CD4-positive, alpha-beta T cell treated with Interleukin-6 for 4 hours (primary cell): ENCODE data around the gene PTPRG.
"Not testable (repeated sequence)": the region's sequence is repeated elsewhere in the genome, so short reads cannot be mapped to it uniquely, and the experiment has no call there.

Experiments
- DNase-seq: peaks from one replicate; pipeline ENCODE4 v3.0.0-alpha.2; 2020; ENCODE audit warnings: mixed read lengths

PTPRG gene

DNA sequence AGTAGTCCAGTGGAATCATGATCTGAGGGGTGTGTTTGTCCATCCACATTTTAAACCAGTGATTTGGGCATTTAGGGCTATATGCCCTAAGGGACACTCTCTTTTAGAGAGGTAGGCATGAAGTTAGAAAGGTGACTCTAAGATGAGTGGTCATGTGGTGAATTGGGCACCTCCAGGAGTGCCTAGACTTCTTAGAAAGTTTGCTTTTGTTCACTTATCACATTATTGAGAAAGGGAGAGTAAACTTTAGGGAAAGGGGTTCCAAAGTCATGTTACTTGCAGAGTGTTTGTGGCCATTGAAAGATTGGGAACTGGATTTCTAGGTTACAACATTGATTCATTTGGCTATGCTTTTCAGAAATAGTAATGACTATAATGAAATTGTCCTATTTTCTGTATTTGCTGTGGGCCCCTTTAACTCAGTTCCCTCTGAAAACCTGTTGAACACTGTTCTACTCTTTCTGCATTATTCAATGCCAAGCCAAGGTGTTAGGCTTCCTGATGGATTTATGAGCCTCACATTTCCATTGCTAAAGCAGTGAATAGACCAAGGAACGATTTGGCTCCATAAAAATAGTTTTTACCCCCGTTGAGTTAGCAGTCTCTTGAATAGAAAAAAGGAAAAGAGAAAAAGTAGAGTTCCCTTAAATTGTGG lies 169.3 kb downstream of the PTPRG start:
- no peak for DNase-seq

DNA sequence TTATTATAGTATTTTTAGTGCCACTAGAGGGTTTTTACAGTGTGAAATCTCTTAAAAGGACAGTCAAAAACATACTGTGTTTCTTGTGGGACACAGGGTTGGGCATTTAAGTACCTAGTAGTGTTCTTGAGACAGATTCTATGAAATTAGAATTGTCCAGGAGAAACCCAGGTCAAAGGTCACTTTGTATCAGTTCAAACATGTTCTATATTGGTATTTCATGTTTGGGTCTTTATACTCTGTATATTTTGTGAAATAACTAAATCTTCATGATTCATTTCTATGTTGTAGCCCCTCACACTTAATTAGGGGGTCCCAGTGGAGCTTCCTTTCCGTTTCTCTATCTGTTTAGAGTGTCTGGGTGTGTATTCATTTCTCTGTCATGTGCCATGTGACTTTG lies 171.6 kb downstream of the PTPRG start:
- DNase-seq: no peak

DNA sequence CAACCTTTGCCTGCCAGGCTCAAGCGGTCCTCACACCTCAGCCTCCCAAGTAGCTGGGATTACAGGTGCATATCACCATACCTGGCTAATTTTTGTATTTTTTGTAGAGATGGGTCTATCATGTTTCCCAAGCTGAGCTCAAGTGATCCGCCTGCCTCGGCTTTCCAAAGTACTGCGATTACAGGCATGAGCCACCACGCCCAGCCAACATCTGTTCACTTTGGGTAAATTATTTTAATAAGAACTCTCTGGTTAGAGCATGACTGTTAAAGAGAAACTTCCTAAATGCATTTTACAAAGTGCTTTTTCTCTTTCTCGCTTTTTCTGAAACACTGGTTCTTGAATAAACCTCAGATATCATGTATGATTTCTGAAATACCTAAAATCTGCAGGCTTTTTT lies 172.5 kb downstream of the PTPRG start:
- DNase-seq: no peak

DNA sequence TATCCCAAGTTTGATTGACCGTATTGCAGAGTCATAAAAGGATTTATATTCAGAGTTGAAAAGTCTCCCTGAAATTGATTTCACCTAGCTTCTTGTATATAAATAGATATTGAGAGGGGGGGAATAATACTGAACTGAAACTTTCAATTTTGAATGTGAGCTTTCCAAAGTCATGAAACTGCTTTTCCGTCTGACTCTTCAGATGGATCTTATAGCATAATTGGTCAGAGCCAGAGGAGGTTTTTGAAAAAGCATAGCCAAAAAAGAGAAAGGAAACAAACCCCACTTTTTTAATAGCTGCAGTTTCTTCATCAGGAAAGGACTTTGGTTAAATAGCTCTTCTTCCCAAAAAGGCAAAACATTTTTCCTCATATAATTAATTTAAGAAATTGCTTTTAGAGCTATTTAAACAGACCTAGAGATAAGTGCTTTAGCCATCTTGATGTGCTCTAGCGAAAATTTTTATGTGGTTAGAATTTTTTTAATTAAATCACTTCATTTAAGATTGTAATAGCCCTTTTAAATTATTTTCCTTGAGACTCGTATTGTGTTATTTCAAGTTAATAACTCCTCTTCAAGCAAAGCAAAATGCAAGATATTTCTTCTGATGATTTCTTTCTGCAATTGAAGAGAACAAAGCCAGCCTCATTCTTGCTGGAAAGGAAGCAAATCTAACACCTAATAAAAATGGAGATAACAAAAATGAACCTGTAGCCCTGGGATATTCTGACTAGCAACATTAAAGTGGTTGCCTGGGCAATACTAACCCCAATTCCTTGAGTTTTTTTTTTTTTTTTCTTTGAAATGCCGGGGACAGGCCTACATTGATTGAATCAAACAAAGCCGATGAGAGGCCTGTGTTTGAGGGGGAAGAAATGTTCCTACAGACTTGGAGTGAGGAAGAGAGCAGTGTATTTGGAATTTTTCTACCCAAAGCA lies 173.6 kb downstream of the PTPRG start:
- DNase-seq: no peak

DNA sequence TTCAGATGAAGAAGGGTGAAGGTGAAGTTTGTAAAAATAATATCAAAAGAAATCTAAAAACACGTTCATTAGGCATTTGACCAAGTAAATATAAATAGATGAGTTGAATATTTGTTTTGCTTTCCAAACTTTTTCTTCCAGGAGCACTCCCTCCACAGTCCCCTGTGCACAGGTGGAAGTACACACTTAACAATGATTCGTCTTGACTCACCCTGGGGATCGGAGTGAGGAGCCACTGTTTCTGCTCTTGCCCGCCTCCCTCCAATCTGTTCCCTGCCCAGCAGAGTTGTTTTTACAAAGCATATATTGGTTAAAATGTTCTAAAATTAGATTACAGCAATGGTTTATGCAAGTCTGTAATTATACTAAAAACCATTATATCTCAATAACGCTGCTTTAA lies 175.1 kb downstream of the PTPRG start:
- no peak for DNase-seq

DNA sequence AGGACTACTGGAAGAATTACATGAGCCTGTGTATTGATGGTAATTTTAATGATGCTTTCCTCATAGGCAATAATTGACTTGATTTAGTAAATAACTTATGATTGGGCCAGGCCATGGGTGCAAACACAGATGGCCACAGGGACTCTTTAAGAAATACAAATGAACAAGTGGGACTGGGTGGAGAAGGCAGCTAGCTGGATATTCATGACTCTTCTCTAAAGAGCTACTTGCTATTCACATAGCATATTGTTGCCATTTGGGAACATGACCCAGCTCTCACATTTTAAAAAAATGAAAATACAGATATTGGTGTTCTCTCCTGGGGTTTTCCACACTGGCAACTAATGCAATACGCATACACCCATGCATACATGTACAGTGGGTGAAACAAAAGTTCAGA lies 178.3 kb downstream of the PTPRG start:
- no peak for DNase-seq

DNA sequence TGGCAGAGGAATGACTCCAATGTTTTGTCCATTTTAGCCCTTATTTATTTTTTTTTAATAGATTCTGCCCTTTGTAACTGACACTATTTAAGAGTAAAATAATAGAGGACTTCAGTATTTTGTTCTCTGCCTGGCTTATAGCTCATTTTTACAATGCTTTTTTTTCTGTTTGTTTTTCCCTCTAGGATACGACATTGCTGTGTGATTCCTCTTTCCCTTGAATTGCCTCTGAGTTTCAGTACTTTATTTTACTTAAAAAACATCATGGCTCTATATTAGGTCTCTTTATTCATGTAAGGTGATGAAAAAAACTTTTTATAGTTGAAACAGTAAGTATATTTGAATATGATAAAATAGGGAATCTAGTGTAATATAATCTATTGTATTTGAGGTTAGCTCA lies 179.1 kb downstream of the PTPRG start:
- no peak for DNase-seq

DNA sequence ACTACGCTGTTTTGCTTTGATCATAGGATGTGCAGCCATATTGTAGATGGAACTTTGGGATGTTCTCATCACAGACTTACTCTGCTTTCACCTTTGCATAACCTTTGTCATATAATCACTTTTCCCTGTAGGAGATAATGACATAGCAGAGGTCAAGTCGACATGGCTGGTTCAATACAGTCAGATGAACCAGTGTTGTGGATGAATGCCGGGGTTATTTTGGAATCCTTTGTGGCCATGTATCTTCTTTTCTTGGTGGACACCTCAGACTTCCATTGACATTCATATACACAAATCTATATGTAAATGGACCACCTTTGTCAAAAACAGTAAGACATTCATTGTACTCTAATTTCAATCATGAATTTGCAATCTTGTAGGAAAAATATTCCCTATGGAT lies 180.2 kb downstream of the PTPRG start:
- DNase-seq: no peak

DNA sequence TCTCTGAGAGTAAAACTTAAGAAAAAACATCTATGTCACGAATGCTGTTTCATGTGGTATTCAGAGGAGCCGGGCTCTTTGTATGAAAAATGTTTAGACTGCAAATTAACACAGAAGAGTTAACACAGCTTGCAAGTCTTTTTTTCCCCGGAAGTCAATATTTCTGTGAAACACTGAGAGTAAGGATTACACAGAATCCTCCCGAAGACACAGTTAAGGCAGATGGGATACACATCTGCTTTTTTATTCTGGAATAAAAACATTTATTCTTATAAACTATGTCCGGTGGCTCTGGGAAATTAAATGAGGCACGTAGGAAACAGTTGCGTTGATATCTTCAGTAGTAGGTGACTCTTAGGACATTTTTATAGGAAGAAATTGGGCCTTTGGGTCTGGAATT lies 180.6 kb downstream of the PTPRG start:
- DNase-seq: no peak

DNA sequence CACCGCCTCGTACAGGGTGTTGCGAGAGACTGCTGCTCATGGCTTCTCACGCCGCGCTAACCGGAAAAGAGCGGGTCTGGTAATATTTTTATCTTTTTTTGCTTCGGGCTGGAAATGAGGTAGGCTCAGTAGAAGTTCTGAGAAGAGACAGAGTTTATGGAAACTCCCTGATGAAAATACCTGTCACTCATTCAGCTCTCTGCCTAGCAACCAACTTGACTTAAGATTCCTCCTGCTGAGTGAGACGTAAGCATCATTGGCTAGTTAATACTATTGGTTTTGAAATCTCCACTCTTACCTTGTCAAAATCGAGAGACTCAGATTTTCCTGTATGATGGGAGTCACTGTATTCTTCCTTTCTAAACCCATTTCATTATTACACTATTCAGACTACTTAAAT lies 181.7 kb downstream of the PTPRG start:
- DNase-seq: no peak

DNA sequence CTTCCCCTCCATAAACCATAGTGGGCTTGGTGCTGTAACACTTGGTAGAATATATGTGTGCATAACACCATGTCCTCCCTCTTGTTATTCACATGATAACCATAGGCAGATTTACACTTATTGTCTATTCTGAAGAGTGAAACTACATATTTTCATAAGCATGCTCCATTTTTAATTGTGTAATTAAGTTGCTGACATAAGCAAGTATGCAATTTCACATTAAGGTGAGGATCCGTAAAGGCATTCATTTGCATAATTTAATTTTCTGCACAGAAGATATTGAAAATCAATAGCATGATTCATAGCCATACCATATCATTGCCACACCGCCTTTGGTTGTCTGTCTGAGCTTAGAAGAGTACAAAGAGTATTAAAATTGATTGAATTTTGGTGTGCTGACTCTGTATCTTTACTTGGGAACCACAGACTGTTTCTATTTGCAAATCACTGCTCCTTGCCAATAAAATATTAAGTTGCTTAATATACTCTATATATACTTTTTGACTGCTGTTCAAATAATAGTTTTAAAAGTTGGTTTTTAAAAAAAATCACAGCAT lies 182.4 kb downstream of the PTPRG start:
- no peak for DNase-seq

DNA sequence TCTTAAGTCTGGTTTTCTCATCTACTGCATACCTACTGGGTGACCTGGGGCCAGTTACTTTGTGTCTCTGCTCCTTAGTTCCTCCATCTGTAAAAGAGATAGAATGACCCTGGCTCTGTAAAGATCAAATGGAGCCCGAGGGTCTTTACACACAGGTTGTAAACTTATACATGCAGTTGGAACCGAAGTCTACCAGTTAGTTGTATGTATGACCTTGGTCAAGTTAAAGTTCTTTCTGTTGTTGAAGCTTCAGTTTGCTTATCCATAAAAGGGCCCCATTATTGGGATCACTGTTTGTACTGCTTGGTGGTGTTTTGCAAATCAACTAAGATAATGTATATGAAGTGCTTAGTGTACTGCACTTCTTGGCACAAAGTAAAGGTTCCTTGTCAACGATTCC lies 186.9 kb downstream of the PTPRG start:
- DNase-seq: no peak

DNA sequence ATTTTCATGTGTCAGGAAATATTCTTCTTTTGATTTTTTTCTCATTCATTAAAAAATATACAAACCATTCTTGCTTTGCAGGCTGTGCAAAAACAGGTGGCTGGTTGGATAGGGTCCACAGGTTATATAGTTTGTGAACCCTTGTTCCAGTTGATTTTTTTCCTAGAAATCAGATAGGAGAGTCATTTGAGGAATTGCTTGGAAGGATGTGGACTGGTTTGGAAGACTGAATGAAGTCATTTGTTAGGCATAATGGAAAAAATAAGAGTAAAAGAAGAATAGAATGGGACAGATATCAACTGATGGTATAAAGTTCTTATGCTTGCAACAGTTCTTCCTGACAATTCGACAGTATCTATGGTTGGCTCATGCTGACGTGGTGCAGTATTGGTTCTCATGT lies 189.4 kb downstream of the PTPRG start:
- DNase-seq: no peak

DNA sequence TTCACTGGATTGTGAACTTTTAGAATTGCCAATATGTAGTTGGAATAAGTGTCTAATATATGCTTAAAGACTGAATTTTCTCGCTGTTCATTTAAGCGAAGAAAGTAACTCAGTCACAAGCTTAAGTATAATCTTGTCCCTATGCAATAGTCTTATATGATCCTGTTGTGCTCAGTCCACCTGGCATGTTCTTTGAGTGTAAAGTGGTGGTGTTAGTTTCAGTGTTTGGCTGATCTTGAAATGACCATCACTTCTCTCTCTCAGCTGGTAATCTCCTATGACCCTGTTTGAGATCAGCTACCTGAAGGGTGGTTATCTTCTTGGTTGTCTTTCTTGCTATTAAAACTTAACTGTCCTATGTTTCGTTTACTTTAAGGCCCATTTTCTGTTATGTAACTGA lies 197.5 kb downstream of the PTPRG start:
- no peak for DNase-seq

DNA sequence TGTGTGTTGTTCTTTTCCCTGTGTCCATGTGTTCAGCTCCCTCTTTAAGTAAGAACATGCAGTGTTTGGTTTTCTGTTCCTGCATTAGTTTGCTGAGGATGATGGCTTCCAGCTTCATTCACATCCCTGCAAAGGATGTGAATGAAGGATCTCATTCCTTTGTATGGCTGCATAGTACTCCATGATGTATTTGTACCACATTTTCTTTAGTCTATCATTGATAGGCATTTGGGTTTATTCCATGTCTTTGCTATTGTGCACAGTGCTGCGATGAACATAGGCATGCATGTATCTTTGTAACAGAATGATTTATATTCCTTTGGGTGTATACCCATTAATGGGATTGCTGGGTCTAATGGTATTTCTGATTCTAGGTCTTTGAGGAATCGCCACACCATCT lies 199.4 kb downstream of the PTPRG start:
- DNase-seq: not testable (repeated sequence)

DNA sequence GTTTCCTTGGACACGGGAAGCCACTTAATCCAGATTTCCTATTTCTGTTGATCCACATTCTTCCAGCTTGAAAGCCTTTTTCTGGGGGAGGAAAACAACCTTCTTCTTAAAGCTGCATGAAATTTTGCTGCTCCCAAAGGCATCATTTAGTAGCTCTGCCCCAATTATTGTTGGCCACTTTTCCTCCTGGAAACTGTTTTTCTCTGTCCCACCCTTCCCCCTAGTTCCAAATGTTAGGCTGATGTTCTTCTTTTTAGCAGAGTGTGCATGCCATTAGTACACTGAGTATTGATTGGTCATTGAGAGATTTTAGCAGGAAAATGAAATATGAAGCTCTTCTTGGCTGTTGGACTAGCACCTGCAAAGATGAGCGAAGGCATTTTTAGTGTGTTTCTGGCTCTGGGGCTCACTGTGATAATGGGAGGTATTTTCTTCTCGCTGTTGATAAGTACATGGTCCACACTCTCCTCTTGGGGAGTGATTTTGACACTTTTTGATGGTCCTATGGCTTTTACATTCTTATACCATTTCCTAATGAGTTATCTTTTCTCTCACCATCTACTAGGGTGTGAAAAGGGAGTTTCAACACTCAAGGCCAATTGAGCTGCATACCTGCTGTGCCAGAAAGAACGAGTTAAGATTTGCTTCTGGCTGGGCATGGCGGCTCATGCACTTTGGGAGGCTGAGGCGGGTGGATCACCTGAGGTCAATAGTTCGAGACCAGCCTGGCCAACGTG lies 200.5 kb downstream of the PTPRG start:
- no peak for DNase-seq

DNA sequence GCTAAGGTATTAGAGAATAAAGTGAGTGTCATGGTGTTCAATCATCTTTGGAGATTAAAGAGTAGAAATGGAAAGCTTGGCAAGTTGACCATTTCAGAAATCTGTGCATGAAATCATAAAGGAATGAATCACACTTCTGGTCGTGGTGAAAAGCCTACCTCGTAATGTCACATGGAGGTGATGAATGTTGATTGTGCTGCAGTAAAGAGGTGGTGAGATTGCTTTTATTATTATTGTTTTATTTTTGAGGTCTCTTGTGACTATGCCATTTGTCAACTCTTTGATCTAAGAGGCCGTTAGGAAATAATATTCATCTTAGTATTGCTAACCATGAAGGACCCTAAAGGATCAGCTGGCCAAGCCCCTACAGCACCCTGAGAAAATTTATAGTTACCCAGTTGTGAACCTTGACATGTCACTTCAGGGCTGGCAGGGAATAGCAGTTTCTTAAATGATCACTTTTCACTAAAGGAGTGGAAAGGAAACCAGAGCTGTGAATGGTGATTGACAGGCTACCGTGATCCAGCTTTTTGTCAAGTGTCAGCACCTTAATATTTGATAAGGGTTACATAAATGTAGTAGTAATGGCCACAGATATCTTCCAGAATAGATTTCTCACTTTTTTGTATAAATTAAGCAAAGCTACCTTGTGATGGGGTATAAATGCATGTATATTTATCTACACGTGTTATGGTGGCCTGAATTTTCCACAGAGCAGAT lies 203.9 kb downstream of the PTPRG start:
- no peak for DNase-seq

DNA sequence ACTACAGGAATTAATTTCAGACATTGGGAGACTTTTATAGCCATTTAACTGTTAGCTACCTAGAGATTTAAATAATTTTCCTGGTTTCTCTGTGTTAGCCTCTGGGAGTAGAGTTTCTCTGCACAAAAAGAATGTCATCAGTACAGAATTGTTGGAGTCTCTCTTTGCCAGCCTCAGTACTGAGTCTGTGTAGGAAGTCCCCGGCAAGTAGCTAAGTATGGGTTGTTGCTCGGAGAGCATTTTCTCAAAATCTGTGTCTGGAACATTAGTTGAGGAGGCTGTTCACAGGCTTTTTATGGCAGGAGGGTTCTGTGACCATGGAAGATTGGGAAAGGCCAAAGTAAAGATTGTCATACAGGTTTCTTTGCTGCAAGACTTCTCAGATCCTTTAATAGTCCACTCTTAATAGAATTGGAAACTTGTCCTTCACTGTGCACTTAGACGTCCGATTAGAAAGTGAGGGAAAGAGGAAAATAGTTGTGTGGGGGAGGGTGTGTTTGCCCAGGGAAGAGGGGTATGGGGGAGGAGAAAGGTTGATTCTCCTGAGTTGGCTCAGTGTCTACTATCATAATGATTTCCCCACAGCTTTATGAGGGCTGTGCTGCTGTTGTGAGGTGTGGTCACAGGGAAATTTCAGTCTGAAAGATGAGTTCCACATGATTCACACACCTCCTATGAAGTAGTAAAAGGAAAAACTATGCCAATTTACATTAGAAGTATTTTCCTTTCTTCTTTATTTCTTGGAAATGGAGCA lies 207.1 kb downstream of the PTPRG start:
- no peak for DNase-seq

DNA sequence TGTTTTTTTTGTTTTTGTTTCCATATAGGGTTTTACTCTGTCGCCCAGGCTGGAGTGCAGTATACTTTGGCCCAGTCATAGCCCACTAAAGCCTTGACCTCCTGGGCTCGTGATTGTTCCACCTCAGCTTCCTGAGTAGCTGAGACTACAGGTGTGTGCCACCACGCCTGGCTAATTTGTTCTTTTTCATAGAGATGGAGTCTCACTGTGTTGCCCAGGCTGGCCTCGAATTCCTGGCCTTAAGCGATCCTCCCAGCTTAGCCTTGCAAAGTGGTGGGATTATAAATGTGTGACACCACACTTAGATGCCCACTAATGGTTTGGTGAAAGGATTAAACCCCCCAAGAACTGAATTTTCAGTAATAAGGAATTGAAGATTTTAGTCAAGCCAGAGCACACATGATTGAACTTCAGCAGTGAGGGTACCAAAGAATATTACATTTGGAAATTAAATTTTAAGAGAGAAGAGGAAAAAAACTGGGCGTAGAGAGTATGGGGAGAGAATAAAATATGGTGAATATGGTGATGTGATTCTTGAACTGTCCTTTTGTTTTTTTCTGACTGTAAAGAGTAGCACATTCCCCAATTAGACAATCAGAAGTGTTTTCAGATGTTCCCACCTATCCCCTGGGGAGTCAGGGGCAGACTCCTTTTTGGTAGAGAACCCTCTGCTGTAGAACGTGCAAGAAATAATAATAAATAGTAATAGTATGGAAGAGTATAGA lies 208.1 kb downstream of the PTPRG start:
- no peak for DNase-seq

DNA sequence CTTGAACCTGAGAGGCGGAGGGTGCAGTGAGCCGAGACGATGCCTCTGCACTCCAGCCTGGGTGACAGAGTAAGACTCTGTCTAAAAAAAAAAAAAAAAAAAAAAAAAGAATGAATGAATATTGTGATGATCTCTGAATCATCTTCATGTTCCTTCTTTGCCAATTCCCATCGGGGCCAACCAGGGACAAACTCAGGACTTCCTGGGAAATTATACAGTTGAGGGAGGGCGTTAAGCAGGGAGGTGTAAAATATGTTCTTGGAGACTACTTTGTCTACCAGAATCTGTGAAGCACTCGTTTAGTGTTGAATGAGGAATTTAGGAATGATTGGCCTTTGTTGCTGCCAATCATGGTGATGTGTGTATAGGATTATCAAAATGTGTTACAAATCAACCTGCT lies 210.6 kb downstream of the PTPRG start:
- DNase-seq: no peak

DNA sequence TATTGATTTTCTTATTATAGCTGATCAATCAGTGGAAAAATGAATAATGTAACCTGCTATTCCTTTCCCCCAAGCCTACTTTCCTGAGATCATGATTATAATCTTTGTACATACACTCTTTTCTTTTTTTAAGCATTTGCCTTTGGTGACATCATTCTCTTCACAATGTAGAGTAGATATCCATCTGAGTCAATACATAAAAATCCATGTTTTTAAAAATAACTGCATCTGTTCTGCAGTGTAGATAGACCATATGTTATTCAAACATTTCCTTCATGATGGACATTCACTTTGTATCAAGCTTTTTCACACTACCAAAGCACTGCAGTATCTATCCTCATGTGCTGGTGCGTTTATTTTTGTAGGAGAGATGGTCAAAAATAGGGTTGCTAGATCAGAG lies 211.1 kb downstream of the PTPRG start:
- no peak for DNase-seq
